HCT116 (cell line): ENCODE results near the gene HBA1. TPM values are rescaled to one million over a fixed set of nuclear protein-coding genes. Genes with fewer than 3 reads are reported as not detected.
"Not testable (repeated sequence)": the region's sequence is repeated elsewhere in the genome, so short reads cannot be mapped to it uniquely, and the experiment has no call there.

Experiments used
- ATAC-seq: fragments of 200-7000 bp; cut with Tn5 transposase; 2 replicates; pipeline ENCODE4 v1.9.1; 2020; ENCODE audit warnings: mild to moderate bottlenecking, moderate library complexity
- Bru-seq: library from RNA; stranded (reverse); fragments of 400-500 nt; gene quantifications from one replicate; lab custom pipeline; 2021; lab: Mats Ljungman, UMichigan
- BruChase-seq, 2 experiments: library from RNA; stranded (reverse); fragments of 400-500 nt; gene quantifications; one replicate each; lab custom pipeline; 2021; lab: Mats Ljungman, UMichigan
- BruUV-seq: library from RNA; stranded (reverse); fragments of 400-500 nt; replicated peaks from 2 replicates; lab custom pipeline; 2021; lab: Mats Ljungman, UMichigan
- CTCF ChIA-PET: fragments of 300-600 bp; sonication (Branson Sonifier 250); formaldehyde crosslinking; loops from one replicate; lab custom pipeline; 2021; ENCODE audit warnings: antibody characterized with exemption; lab: Charles Lee
- POLR2A ChIA-PET: fragments of 300-600, 350-600 bp; sonication (Branson Sonifier 250); formaldehyde crosslinking; loops from one replicate; lab custom pipeline; 2021; ENCODE audit warnings: antibody characterized with exemption; lab: Charles Lee
- RAD21 ChIA-PET, 2 experiments: fragments of 300-600 bp; sonication (Branson Sonifier 250); formaldehyde crosslinking; loops; one replicate each; lab custom pipeline; 2023; ENCODE audit warnings: low total read pairs in 2 of 2; ENCODE audit not compliant: uncharacterized antibody in 2 of 2, unreplicated experiment in 2 of 2, low non-redundant PET in 1 of 2; lab: Charles Lee
- DNase-seq: peaks from one replicate; pipeline ENCODE4 v3.0.0-alpha.2; 2010; ENCODE audit warnings: low read depth, low spot score
- H2AFZ ChIP-seq: fragments of 200-600 bp; shearing (Covaris generic), sonication (generic); 2 replicates; pipeline ENCODE4 v1.6.1; 2017; ENCODE audit warnings: low read depth, mixed run types, mixed read lengths, antibody characterized with exemption, low read length; ENCODE audit not compliant: poor library complexity, severe bottlenecking
- H3K27ac ChIP-seq: 2 replicates; pipeline ENCODE4 v1.5.1; 2012; ENCODE audit warnings: low read depth, low read length
- H3K27me3 ChIP-seq: fragments of 200-600 bp; sonication (generic); 2 replicates; pipeline ENCODE4 v1.6.1; 2016; ENCODE audit warnings: mixed run types, low read length, mixed read lengths; ENCODE audit not compliant: insufficient read depth
- H3K36me3 ChIP-seq, 2 experiments: fragments of 200-500 bp in 1 of 2; fragments of 200-600 bp in 1 of 2; sonication (Bioruptor generic) in 1 of 2; sonication (generic) in 1 of 2; 2 replicates each; pipeline versions ENCODE4 v1.5.1 to v1.6.1; 2014 to 2016; ENCODE audit warnings: low read length in 2 of 2, inconsistent platforms in 1 of 2, mixed read lengths in 1 of 2, mixed run types in 1 of 2; ENCODE audit not compliant: insufficient read depth in 2 of 2, control insufficient read depth in 1 of 2
- H3K4me1 ChIP-seq, 2 experiments: fragments of 200-600 bp in 1 of 2; sonication (generic) in 1 of 2; 2 replicates each; pipeline versions ENCODE4 v1.5.1 to v1.6.1; 2012 to 2017; ENCODE audit warnings: low read length in 2 of 2, inconsistent platforms in 1 of 2, mild to moderate bottlenecking in 1 of 2, mixed read lengths in 1 of 2, mixed run types in 1 of 2, moderate library complexity in 1 of 2; ENCODE audit not compliant: insufficient read depth in 2 of 2, control insufficient read depth in 1 of 2
- H3K4me2 ChIP-seq: fragments of 200-600 bp; sonication (generic); 2 replicates; pipeline ENCODE4 v1.6.1; 2017; ENCODE audit warnings: mixed run types, low read length, mixed read lengths
- H3K4me3 ChIP-seq, 2 experiments: fragments of 200-600 bp in 1 of 2; sonication (generic) in 1 of 2; replicated peaks in 1 of 2; 2 replicates each; pipeline ENCODE4 v1.5.1; 2011 to 2016; ENCODE audit warnings: low read length in 2 of 2, control low read depth in 1 of 2, low read depth in 1 of 2, mild to moderate bottlenecking in 1 of 2, mixed read lengths in 1 of 2, mixed run types in 1 of 2
- H3K79me2 ChIP-seq: fragments of 200-600 bp; sonication (generic); 2 replicates; pipeline ENCODE4 v1.6.1; 2017; ENCODE audit warnings: mild to moderate bottlenecking, mixed run types, low read length, moderate library complexity, mixed read lengths; ENCODE audit not compliant: insufficient read depth
- H3K9ac ChIP-seq: fragments of 200-600 bp; sonication (generic); 2 replicates; pipeline ENCODE4 v1.6.1; 2016; ENCODE audit warnings: low read length, mixed read lengths
- H3K9me2 ChIP-seq: fragments of 200-600 bp; sonication (generic), shearing (Covaris generic); 2 replicates; pipeline ENCODE4 v1.6.1; 2017; ENCODE audit warnings: mixed run types, mild to moderate bottlenecking, moderate library complexity; ENCODE audit not compliant: insufficient read depth
- H3K9me3 ChIP-seq, 2 experiments: fragments of 200-500 bp in 1 of 2; fragments of 200-600 bp in 1 of 2; sonication (Bioruptor generic) in 1 of 2; sonication (generic) in 1 of 2; 2 replicates each; pipeline ENCODE4 v1.6.1; 2014 to 2017; ENCODE audit warnings: low read length in 2 of 2, mixed read lengths in 2 of 2, inconsistent platforms in 1 of 2, low read depth in 1 of 2, mild to moderate bottlenecking in 1 of 2, mixed run types in 1 of 2, moderate library complexity in 1 of 2; ENCODE audit not compliant: control insufficient read depth in 1 of 2, insufficient read depth in 1 of 2
- H4K20me1 ChIP-seq: fragments of 200-600 bp; sonication (generic), shearing (Covaris generic); 2 replicates; pipeline ENCODE4 v1.6.1; 2017; ENCODE audit warnings: mixed run types, mild to moderate bottlenecking, moderate library complexity; ENCODE audit not compliant: insufficient read depth
- SRF ChIP-seq: IDR thresholded peaks from 2 replicates; pipeline ENCODE4 v1.6.1; 2012; ENCODE audit warnings: low read depth
- intact Hi-C: fragments of 100-400 bp; cut with micrococcal nuclease; formaldehyde crosslinking; loops from 2 replicates; pipeline ENCODE4 v1.10.0; 2022
- long read RNA-seq: library from polyadenylated mRNA; unstranded; transcript quantifications from one replicate; pipeline ENCODE4 v2.0.0, GENCODE V29; 2021; ENCODE audit not compliant: unreplicated experiment
- polyA plus RNA-seq: library from polyadenylated mRNA; unstranded; fragments of >200 nt; gene quantifications from 2 replicates; pipeline ENCODE4 v1.2.1, GENCODE V29; 2012; ENCODE audit warnings: missing spikeins
- total RNA-seq: library from RNA; stranded (reverse); gene quantifications from one replicate; pipeline ENCODE4 v1.2.1, GENCODE V29; 2021; ENCODE audit not compliant: unreplicated experiment
- TF ChIP-seq, protein P1 (sequence below): IDR thresholded peaks from 2 replicates; pipeline ENCODE4 v1.6.1; 2012

The HBA1 gene
- 4.9 TPM for total RNA-seq
- polyA plus RNA-seq, result 0.50 and 2.7 TPM in 2 replicates
- not detected for Bru-seq, nascent RNA
- BruChase-seq, experiment 1, labeled RNA remaining after a 6-hour chase, result not detected
- BruChase-seq, experiment 2, labeled RNA remaining after a 2-hour chase, result not detected
- long read RNA-seq, partial matches to known transcripts, result 0 of 1 reads
- long read RNA-seq, other reads (novel, unspliced or antisense), result 0 of 1 reads

DNA sequence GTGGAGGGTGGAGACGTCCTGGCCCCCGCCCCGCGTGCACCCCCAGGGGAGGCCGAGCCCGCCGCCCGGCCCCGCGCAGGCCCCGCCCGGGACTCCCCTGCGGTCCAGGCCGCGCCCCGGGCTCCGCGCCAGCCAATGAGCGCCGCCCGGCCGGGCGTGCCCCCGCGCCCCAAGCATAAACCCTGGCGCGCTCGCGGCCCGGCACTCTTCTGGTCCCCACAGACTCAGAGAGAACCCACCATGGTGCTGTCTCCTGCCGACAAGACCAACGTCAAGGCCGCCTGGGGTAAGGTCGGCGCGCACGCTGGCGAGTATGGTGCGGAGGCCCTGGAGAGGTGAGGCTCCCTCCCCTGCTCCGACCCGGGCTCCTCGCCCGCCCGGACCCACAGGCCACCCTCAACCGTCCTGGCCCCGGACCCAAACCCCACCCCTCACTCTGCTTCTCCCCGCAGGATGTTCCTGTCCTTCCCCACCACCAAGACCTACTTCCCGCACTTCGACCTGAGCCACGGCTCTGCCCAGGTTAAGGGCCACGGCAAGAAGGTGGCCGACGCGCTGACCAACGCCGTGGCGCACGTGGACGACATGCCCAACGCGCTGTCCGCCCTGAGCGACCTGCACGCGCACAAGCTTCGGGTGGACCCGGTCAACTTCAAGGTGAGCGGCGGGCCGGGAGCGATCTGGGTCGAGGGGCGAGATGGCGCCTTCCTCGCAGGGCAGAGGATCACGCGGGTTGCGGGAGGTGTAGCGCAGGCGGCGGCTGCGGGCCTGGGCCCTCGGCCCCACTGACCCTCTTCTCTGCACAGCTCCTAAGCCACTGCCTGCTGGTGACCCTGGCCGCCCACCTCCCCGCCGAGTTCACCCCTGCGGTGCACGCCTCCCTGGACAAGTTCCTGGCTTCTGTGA, at the start of gene HBA1:
HBA1 (plus strand) TSS at position 204 of the 906 bp plus-strand sequence; CDS start at position 241, 37 bp downstream.
- BruUV-seq, H2AFZ ChIP-seq, POLR2A ChIA-PET, H3K9ac ChIP-seq, H3K79me2 ChIP-seq, CTCF ChIA-PET, H3K9me3 ChIP-seq, H3K27ac ChIP-seq, H4K20me1 ChIP-seq, H3K4me1 ChIP-seq, H3K36me3 ChIP-seq, intact Hi-C loops, RAD21 ChIA-PET, DNase-seq, H3K9me2 ChIP-seq, H3K27me3 ChIP-seq, H3K4me3 ChIP-seq: not testable (repeated sequence)
- H3K4me2 ChIP-seq, result 0 out of 2 replicates have a peak within 1 kb of the TSS, but pooled peaks have one; percentile 25
- ATAC-seq, result peak; percentile 71

DNA sequence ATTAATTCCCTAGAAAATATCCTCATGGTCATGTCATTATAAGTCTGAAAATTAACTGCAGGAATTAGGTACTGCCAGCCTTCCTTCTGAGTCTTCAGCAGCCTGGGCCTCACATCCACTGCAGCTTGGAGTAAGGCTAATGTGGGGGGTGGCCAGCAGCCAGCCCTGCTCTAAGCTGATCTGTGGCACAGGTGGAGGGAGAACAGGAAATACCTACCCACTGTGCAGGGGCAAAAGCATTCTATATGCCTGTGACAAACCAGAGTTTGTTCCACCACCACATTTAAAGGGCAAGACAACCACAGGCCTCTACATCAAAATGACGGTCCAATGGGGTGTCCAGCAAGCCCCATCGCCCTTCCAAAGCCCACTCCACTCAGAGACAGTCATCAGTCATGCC, 47.4 kb upstream of the HBA1 start:
- no peak overlapping the region for H3K9ac ChIP-seq
- no peaks in the 10 kb centered on the region for H4K20me1 ChIP-seq
- H3K9me2 ChIP-seq, result no peaks in the 10 kb centered on the region
- no peak overlapping the region for H2AFZ ChIP-seq
- H3K4me1 ChIP-seq, result no peaks in the 10 kb centered on the region
- TF ChIP-seq, protein P1, sequence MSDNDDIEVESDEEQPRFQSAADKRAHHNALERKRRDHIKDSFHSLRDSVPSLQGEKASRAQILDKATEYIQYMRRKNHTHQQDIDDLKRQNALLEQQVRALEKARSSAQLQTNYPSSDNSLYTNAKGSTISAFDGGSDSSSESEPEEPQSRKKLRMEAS, result no peak
- no peak for TF ChIP-seq SRF
- ATAC-seq (no peak), DNase-seq (no peak)
- H3K36me3 ChIP-seq, result no peaks in the 10 kb centered on the region
- no peaks in the 10 kb centered on the region for H3K9me3 ChIP-seq
- H3K4me2 ChIP-seq, result no peak overlapping the region
- ChIA-PET POLR2A (no interaction called here), RAD21 (no interaction called here), CTCF (no interaction called here)
- intact Hi-C loops, result no loop called here
- H3K79me2 ChIP-seq, result peaks cover 42% of the 10 kb centered on the region
- no peak overlapping the region for H3K27ac ChIP-seq
- BruUV-seq, result no TSS peak
- no peak overlapping the region for H3K4me3 ChIP-seq
- no peaks in the 10 kb centered on the region for H3K27me3 ChIP-seq
